ENCODE measurements around the gene KLHDC8A.
"Not testable (repeated sequence)": the region's sequence is repeated elsewhere in the genome, so short reads cannot be mapped to it uniquely, and the experiment has no call there.

The KLHDC8A gene

DNA sequence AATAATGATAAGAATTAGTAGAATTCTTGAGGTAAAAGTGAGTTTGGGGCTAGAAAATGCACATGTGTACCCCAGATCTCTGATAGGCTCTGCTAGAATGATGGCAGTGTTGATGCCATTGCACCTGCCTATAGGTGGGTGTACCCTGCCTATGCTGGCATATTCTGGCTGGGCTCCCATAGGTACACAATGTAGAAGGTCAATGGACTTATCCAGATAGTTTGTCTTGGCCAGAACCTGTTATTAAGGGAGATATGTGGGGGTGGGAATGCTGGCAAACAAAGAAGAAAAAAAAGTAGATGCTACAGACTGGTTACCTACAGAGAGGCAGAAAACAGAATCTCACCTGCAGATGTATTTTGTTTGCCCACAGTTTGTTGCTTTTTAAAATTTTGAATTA lies 14.1 kb upstream of the KLHDC8A start:
- DNase-seq = no peak

DNA sequence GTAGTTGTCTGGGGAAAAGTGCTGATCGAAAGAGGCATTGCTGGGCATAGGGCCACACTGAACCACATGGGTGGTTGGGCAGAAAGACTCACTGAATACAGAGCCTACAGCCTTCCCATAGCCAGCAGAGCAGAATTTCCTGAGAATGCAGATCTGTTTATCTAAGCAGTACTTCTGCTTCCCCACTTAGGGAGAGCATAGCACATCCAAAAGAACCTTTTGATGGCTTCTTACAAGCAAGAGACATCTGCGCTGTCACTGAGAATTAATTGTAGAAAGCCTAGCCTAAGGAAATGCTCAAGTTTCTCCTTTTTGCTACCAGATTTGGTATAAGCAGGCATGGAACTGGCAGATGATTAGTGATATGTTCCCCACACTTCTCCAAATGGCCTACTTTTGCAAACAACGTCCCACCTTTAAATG lies 13.0 kb upstream of the KLHDC8A start:
- no peak for DNase-seq

DNA sequence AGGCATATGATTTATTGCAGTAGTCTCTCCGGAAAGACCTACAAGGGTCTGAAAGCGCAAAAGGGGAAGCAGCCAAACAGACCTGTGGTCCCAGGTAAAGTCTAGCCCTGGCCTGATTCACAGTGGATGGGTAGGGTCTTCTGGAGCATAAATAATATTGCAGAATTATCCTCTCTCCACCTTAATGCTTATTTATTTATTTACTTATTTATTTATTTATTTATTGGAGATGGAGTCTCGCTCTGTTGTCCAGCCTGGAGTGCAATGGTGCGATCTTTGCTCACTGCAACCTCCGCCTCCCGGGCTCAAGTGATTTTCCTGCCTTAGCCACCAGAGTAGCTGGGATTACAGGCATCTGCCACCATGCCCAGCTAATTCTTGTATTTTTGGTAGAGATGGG lies 11.8 kb upstream of the KLHDC8A start:
- no peak for DNase-seq

DNA sequence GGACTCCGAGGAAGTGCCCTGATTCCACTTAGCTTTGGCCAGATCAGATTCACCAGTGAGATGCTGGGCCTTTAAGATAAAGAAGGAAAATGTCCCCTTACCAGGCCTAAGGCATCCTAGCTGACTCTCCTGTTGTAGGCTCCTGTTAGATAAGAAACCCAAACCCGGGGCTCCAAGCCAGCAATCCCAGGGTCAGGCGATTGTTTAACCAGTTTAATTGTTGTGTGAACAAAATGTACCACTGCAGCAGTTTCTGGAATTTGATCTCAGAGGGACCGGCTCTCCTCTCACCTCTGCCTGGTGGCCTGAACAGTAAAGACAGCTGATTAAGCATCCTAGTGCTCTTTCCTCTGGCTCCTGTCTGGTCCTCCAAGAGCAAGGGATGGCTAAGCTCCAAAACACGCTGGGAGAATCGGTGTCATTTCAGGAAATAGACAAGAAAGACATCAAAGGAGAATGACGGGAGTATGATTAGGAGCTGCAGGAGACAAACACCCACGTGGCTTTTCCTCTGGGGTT lies 9.3 kb upstream of the KLHDC8A start:
- no peak for DNase-seq

DNA sequence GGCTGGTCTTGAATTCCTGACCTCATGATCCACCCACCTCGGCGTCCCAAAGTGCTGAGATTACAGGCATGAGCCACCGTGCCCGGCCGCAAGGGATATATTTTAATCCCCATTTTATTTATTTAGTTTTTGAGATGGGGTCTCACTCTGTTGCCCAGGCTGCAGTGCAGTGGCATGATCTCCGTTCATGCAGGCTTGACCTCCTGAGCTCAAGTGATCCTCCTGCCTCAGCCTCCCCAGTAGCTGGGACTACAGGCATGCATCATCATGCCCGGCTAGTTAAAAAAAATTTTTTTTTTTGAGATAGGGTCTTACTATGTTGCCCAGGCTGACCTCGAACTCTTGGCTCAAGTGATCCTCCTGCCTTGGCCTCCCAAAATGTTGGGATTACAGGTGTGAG lies 8.4 kb upstream of the KLHDC8A start:
- not testable (repeated sequence) for DNase-seq

DNA sequence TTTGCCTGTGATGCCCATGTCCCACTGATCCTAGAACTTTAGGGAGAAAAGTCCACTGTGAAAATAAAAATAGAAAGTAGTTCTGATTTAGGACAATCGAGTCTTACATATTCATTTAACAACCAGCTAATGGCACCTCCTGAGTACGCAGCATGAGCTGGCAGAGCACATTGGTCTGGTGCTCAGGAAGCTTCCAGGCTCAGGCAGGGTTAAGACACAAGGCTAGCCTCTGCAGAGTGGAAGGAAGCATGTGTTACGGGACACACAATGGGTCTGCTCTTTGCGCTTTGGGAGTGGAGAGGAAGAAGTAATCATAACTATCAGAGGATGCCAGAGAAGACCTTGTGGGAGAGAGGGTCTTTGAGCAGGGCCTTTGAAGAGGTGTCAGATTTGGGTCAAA lies 4.2 kb upstream of the KLHDC8A start:
- no peak for DNase-seq

DNA sequence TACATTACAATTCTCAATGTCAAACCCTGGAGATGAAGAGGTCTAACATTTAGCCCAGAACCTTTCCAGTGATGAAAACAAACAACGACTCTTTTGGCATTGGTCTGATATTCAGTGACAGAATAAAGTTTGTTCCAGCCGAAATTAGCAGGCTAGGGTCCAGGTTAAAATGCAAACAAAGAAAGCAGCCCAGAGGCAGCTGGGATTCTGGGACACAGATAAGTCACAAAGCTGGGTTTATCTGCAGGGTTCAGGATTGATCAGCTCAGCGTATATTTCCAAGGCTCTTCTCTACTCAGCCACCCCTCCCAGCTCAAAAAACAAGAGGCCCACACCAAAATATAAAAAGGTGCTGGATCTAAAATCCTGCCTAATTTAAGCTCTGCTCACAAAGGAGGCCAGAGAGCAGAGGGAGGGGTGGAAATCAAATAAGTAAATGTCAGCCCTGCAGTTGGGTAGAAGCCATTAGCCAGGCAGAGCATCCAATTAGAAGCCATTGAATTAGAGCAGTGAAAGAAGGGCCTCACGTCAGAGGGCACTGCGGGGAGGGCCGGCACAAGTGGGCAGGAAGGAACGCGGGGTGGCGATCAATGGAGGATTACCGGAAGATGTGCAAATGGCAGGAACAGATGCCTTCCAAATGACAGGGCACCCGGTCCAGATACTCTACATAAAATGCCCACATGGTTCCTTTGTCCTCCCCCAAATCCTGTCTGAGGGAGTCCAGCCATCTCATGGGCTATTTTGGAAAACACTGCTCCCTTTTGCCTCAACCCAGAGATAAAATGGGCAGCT lies 3.2 kb upstream of the KLHDC8A start:
- DNase-seq = no peak

DNA sequence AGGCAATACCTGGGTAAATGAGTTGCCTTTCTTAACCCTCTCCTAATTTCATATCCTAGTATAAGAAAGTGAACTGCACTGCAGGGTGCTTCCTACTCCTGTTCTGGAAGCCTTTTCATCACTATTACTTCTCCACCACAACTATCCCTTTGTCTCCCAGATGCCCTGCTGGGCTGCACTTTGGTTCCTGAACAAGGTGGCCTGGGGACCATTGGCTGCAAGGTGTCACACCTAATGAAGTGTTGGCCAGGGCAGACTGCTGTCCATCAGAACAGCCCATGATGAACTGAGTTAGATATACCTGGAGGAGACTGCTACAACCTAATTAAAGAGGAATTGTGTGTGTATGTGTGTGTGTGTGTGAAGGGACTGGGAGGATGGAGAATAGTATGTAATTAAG lies 1.9 kb upstream of the KLHDC8A start:
- no peak for DNase-seq

DNA sequence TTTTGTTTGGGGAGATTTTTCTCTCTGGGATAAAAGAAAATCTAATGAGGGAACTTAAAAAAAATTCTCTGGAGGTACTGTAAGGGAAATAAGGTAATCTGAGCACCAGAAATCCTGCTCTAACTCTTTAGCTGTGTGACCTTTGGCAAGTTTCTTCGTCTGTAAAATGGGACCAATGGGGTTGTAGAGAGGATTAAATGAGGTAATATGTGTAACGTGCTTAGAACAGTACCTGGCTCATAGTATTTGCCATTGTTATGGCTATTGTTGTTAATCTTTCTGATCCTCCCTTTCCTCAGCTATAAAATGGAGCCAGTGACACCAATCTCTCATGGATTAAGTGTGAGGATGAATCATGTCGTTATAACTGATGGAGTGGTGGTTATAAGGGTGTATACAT lies 845 bp upstream of the KLHDC8A start:
- DNase-seq = no peak

DNA sequence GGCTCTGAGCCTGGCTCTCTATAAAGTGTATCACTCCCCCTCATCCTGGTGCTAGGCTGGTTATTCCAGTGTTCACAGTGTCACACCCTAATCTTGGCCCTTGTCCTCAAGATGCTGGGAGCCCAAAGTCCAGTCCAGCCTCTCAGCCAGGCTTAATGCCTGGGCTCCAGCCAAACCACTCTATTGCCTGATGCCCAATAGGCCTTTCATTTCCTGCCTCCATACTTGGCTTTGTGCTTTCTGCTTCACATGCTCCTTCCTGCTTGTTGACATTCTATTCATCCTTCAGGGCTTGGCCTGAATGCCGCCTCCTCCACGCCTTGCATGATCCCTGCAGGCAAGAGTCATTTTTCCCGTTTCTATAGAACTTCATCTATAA lies 1.7 kb downstream of the KLHDC8A start:
- DNase-seq = no peak

DNA sequence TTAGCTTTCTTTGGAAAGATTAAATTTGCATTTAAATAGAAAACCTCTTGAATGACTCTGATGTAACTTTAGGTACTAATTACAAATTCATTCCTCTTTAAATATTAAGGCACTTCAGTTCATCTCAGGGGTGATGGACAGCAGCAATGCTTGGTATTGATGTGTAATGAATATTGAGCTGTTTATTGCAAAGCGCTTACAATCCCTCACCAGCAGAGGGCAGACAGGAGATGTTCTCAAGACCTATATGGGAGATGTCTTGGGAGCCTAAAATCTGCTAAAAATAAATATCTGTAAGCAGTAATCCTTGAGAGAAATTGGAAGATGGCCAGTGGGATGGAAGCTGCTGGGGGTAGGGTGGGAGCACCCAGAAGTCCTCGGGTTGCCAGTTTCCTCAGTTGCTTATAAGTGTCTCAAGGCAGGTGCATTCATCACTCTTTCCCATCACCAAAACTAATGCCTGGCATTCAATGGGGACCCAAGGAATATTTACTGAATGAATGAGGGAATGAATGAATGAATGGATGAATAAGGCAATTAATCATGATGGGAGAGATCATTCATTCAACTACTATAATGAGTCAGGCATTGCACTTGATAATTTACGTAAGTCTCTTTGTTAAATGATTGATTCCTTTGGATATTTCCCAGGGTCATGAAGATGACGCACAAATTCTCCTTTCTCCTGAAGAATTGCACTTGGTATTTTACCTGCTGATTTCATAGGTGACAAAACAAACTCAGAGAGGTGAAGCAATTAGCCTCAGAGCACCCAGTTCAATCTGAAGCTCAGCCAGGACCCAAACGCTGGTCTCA lies 2.3 kb downstream of the KLHDC8A start:
- DNase-seq = no peak

DNA sequence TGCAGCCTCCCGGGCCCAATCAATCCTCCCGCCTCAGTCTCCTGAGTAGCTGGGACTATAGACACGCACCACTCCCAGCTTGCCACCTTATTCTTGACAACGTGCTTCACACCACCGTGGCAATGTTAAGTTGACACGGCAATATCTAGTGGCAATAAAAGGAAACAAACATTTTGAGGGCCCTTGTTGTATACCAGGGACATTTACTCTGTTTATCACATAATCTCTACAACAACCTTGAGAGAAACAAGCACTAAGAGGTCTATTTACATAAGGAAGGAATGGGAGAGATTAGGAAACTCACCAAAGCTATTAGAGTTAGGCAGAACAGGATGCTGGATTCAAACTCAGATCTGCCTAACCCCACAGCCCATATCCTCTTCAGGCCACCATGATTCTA lies 3.1 kb downstream of the KLHDC8A start:
- DNase-seq = no peak

DNA sequence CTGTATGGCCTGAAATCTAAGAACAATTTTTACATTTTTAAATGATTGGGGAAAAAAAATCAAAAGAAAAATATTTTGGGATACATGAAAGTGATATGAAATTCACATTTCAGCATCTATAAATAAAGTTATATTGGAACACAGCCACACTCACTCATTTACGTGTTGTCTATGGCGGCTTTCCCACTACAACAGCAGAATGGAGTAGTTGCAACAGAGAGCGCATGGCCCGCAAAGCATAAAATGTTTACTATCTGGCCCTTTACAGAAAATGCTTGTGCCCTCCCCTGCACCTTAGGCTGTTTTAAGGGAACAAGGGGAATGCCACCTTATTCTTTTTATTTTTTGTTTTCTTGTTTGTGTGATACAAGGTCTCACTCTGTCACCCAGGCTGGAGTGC lies 3.5 kb downstream of the KLHDC8A start:
- no peak for DNase-seq

DNA sequence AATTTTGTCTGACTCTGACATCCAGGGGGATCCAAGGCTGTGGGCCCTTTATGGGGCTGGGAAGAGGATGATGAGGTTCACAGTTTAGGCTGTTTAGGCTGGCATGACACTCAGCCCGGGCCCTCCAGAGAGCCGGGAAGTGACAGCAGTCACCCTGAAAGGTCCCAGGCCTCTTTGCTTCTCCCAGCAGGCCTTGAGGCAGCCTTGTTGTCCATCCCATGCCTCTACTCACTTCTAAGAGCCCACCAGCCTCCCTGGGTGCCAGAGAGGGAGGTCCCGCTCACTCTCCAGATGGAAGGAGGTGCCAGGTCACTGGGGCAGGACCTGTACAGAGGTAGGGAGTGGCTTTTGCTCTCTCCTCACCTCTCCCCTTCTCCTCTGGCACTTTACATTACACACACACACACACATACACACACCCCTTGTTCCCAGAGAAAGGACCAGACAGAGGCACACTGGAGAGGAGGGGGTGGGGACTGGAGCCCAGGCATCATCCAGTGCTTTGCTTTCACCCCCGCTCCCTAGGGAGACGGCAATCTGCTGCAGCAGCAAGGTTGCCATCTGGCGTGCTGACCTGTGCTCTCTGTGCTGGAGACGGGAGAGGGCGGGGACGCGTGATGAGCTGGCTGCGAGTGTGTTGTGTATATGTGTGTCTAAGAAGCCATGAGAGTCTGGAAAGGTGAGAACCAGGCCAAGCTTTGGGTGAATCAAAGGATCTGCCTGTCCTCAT lies 4.6 kb downstream of the KLHDC8A start:
- no peak for DNase-seq

DNA sequence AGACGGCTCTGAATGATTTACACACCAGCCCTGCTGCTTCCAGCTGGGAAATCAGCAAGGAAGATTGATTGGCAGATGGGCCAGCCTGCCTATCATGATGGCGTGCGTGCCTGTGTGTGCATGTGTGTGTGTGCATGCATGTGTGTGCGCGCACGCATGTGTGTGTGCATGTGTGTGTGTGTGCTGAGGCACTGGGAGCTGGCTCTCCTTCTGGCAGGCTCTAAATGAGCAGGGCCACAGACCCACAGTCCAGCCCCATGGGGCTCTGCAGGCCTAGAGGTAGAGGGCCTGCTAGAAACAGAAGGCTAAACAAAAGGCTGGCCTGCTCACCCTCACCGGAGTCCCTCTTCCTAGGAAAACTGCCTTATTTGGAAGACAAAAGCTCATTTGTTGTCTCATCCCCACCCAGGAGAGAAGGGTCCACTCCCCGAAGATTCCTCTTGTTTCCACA lies 6.0 kb downstream of the KLHDC8A start:
- DNase-seq = no peak

DNA sequence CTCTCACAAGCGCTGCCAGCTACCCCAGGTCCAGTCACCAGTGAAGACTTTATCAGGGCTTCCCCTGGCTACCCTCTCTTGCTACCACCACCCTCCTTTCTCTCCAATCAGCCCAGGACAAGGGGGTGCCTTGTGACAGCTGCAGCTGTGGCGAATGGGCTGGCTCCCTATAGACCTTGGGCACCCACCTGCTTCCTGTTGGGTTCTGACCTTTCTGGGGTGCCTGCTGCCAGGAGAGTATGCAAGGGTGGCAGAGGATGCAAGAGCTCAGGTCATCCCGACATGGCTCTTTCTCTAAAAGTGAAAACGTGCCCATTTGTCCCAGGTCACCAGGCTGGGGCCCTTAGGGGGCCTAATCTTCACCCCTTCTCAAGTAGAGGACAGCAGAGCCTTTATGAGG lies 6.6 kb downstream of the KLHDC8A start:
- DNase-seq = no peak

DNA sequence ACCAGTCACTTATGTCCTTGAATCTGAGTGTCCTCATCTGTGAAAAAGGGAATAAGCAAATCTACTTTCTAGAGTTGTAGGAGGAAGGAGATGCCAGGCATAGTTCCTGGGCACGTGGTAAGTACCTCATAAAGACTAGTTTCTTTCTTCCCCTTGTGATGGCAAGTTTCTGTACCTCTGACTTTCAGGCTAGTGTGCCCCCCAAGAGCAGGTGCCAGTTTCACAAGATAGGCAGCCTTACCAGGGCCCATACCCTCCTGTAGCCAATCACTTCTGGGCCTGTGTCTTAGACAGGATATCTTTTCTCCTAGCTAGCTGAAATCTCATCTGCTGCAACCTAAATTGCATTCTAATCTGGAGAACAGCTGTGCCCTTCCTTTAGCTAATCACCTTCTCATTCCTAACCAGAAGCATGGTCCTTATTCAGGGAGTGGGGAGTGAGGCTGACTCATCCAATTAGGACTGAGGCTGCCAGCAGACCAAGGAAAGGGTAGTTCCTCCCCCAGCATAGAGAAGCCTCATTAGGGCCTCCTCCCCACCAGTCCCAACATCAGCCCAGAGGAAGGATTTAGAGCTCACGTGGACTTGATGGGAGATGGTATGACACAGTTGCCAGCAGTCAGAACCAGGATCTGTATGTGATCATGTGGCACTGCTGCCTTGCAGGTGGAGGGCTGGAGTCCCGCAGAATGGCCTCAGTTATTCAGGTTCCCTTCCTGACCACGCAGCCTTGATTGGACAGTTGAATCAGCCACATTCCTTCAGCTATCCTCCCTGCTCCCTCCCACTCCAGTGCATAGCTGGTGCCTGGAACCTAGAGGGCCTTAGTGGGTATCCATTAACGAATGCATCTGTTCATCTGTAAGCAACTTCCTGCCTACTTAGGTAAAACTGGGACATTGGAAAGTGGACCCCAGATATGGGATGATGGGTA lies 7.9 kb downstream of the KLHDC8A start:
- no peak for DNase-seq

DNA sequence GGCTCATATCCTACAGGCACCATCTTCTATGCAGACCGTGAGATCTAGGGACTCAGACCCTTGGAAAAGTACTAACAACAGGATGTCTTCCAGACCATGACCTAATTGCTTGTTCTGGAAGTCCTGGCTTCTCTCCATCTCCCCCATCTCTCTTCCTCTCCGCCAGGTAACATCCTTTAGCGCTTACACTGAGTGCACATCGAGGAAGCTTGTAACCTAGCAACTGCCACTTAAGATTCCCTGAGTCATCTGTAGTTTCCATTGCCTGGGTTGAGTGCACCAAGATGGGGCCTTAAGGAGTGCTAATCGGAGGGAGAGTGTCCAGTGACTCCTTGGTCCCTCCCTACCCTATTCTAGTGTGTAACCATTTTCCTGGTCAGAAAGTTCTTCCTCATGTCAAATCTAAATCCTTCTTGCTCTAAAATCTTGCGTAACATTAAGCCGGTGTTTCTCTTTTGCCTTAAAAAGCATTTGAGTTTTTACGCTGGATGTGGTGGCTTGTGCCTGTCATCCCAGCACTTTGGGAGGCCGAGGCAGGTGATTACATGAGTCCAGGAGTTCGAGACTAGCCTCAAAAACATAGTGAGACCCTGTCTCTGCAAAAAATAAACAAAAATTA lies 9.7 kb downstream of the KLHDC8A start:
- DNase-seq = no peak

DNA sequence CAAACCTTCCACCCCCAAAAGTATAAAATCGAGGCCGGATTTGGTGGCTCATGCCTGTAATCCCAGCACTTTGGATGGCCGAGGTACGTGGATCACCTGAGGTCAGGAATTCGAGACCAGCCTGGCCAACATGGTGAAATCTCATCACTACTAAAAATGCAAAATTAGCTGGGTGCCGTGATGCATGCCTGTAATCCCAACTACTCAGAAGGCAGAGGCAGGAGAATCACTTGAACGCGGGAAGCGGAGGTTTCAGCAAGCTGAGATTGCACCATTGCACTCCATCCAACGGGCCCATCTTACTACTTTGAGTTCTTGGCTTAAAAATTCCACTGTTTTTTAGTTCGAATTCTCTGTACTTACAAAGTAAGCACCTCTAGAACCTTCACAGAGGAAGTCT lies 11.0 kb downstream of the KLHDC8A start:
- DNase-seq = no peak

DNA sequence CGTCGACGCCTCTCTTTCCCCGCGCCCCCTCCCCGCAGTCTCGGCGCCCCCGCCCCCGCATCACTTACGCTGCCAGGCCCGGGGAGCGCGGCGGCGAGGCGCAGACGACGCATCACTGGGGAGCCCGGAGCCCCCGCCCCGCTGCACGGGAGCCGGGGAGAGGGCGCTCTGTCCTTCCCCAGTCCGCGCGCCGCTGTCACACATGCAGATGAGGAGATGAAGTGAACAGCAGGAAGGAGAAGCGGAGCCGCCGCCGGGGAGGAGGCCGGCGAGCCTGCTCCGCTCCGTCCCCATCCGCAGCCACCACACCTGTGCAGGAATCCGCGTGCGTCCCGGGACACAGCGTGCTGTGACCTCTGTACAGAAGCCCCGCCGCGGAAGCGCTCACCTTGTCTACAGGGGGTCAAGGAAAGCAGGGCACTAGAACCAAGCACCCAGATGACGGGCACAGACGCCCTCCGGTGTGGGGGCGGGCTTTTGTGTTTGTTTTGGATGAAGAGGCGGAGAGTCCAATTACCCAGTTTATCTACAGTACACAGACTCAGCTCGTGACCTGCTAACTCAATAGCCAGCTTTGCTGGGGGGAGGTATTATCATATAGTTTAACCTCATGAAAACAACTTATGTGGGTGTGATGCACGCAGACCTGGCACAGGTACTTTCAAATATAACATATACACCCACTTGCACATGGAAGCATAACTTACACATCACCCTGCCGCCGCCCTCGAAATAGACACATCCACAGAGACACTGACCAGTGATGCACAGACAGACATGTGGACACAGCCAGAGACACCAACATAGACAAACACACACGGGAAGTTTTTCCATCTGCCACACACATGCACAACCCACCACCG lies 12.4 kb downstream of the KLHDC8A start:
- DNase-seq = no peak

Data from NK-92 treated with Interleukin-12 subunit alpha and Interleukin-12 subunit beta, amount 100 ng/mL, for 24 hours (cell line).